HEK293 (cell line): ENCODE measurements around the gene SRR.

Source experiments
- AEBP2 ChIP-seq: fragments of 450-650 bp; formaldehyde crosslinking; IDR thresholded peaks from 2 replicates; pipeline ENCODE4 v1.5.1; 2016; ENCODE audit warnings: missing biosample characterization, missing genetic modification characterization, borderline replicate concordance
- GLIS1 ChIP-seq: fragments of 450-650 bp; formaldehyde crosslinking; IDR thresholded peaks from 2 replicates; pipeline ENCODE4 v1.5.1; 2016; ENCODE audit warnings: missing biosample characterization, missing genetic modification characterization
- HOXA7 ChIP-seq: sonication (generic); formaldehyde crosslinking; IDR thresholded peaks from 2 replicates; pipeline ENCODE4 v1.8.1; 2022; ENCODE audit warnings: missing genetic modification reagents, borderline replicate concordance
- HOXC10 ChIP-seq: sonication (generic); formaldehyde crosslinking; IDR thresholded peaks from 2 replicates; pipeline ENCODE4 v1.8.1; 2023; ENCODE audit warnings: mild to moderate bottlenecking, missing genetic modification reagents
- INSM2 ChIP-seq: fragments of 450-650 bp; formaldehyde crosslinking; IDR thresholded peaks from 2 replicates; pipeline ENCODE4 v1.5.1; 2016; ENCODE audit warnings: missing biosample characterization, missing genetic modification characterization
- KLF8 ChIP-seq: fragments of 450-650 bp; formaldehyde crosslinking; IDR thresholded peaks from 2 replicates; pipeline ENCODE4 v1.5.1; 2016; ENCODE audit warnings: missing biosample characterization, missing genetic modification characterization
- PRDM10 ChIP-seq: fragments of 450-650 bp; formaldehyde crosslinking; IDR thresholded peaks from 2 replicates; pipeline ENCODE4 v1.5.1; 2016; ENCODE audit warnings: missing biosample characterization, missing genetic modification characterization
- RBAK ChIP-seq: fragments of 450-650 bp; formaldehyde crosslinking; IDR thresholded peaks from 2 replicates; pipeline ENCODE4 v1.5.1; 2016; ENCODE audit warnings: missing biosample characterization, missing genetic modification characterization
- REST ChIP-seq: fragments of 450-650 bp; formaldehyde crosslinking; IDR thresholded peaks from 2 replicates; pipeline ENCODE4 v1.5.1; 2016; ENCODE audit warnings: missing biosample characterization, missing genetic modification characterization
- TRIM28 ChIP-seq: IDR thresholded peaks from 2 replicates; pipeline ENCODE4 v1.6.1; 2011; ENCODE audit warnings: low read length, control low read depth, borderline replicate concordance
- ZBTB1 ChIP-seq: fragments of 450-650 bp; formaldehyde crosslinking; IDR thresholded peaks from 2 replicates; pipeline ENCODE4 v1.5.1; 2016; ENCODE audit warnings: missing biosample characterization, missing genetic modification characterization
- ZBTB8A ChIP-seq: fragments of 450-650 bp; formaldehyde crosslinking; IDR thresholded peaks from 2 replicates; pipeline ENCODE4 v1.5.1; 2016; ENCODE audit warnings: missing biosample characterization, missing genetic modification characterization
- ZNF174 ChIP-seq: fragments of 450-650 bp; formaldehyde crosslinking; IDR thresholded peaks from 2 replicates; pipeline ENCODE4 v1.5.0; 2017; ENCODE audit warnings: missing biosample characterization, mild to moderate bottlenecking, missing genetic modification characterization
- ZNF248 ChIP-seq: fragments of 450-650 bp; formaldehyde crosslinking; IDR thresholded peaks from 2 replicates; pipeline ENCODE4 v1.5.1; 2017; ENCODE audit warnings: missing biosample characterization, missing genetic modification characterization
- ZNF335 ChIP-seq: fragments of 450-650 bp; formaldehyde crosslinking; conservative IDR thresholded peaks from 2 replicates; pipeline ENCODE4 v1.5.1; 2016; ENCODE audit warnings: missing biosample characterization, missing genetic modification characterization
- ZNF341 ChIP-seq: fragments of 450-650 bp; formaldehyde crosslinking; IDR thresholded peaks from 2 replicates; pipeline ENCODE4; 2016; ENCODE audit warnings: low read depth, missing biosample characterization, missing genetic modification characterization
- ZNF449 ChIP-seq: fragments of 450-650 bp; formaldehyde crosslinking; IDR thresholded peaks from 2 replicates; pipeline ENCODE4 v1.5.1; 2017; ENCODE audit warnings: missing biosample characterization, mild to moderate bottlenecking, missing genetic modification characterization, moderate library complexity
- ZNF488 ChIP-seq: fragments of 450-650 bp; formaldehyde crosslinking; IDR thresholded peaks from 2 replicates; pipeline ENCODE4 v1.5.1; 2016; ENCODE audit warnings: missing biosample characterization, missing genetic modification characterization
- ZNF501 ChIP-seq: fragments of 450-650 bp; formaldehyde crosslinking; IDR thresholded peaks from 2 replicates; pipeline ENCODE4 v1.5.1; 2016; ENCODE audit warnings: missing biosample characterization, missing genetic modification characterization
- ZNF521 ChIP-seq: fragments of 450-650 bp; formaldehyde crosslinking; IDR thresholded peaks from 2 replicates; pipeline ENCODE4 v1.5.1; 2017; ENCODE audit warnings: missing biosample characterization, mild to moderate bottlenecking, missing genetic modification characterization
- ZNF600 ChIP-seq: fragments of 450-650 bp; formaldehyde crosslinking; IDR thresholded peaks from 2 replicates; pipeline ENCODE4 v1.5.1; 2016; ENCODE audit warnings: missing biosample characterization, missing genetic modification characterization
- ZNF623 ChIP-seq: fragments of 450-650 bp; formaldehyde crosslinking; IDR thresholded peaks from 2 replicates; pipeline ENCODE4 v1.5.1; 2016; ENCODE audit warnings: missing biosample characterization, missing genetic modification characterization
- ZNF626 ChIP-seq: fragments of 450-650 bp; sonication (Bioruptor Pico); formaldehyde crosslinking; IDR thresholded peaks from 2 replicates; pipeline ENCODE4 v1.5.1; 2018; ENCODE audit warnings: missing biosample characterization, missing genetic modification characterization, inconsistent platforms
- ZNF670 ChIP-seq: fragments of 450-650 bp; formaldehyde crosslinking; IDR thresholded peaks from 2 replicates; pipeline ENCODE4 v1.5.1; 2016; ENCODE audit warnings: missing biosample characterization, missing genetic modification characterization, low read depth
- ZNF701 ChIP-seq: fragments of 450-650 bp; formaldehyde crosslinking; IDR thresholded peaks from 2 replicates; pipeline ENCODE4 v1.5.1; 2016; ENCODE audit warnings: missing biosample characterization, missing genetic modification characterization
- ZNF768 ChIP-seq: fragments of 450-650 bp; formaldehyde crosslinking; IDR thresholded peaks from 2 replicates; pipeline ENCODE4 v1.5.1; 2018; ENCODE audit warnings: missing biosample characterization, mild to moderate bottlenecking, missing genetic modification characterization
- ZNF785 ChIP-seq: fragments of 450-650 bp; formaldehyde crosslinking; IDR thresholded peaks from 2 replicates; pipeline ENCODE4 v1.5.1; 2016; ENCODE audit warnings: missing biosample characterization, missing genetic modification characterization

Gene SRR

GRCh38 chr17:2336215-2336851 is 32.6 kb downstream of the SRR start, which contains the start of gene TSR1 (continued):
- TF ChIP-seq ZNF785 (no peak), REST (tag by site-specific recombination) (no peak), ZBTB8A (tag by site-specific recombination) (peak; percentile 98), ZNF623 (no peak; the same call in 1 of the 2 replicates), ZNF501 (tag by site-specific recombination) (peak; percentile 80; the same call in 1 of the 2 replicates), ZNF341 (peak; percentile 67), INSM2 (tag by site-specific recombination) (peak; percentile 5), ZBTB1 (tag by site-specific recombination) (no peak), AEBP2 (tag by site-specific recombination) (no peak), GLIS1 (tag by site-specific recombination) (peak; percentile 64), ZNF670 (no peak), ZNF626 (tag by site-specific recombination) (no peak), ZNF600 (tag by site-specific recombination) (peak; percentile 83; the same call in 1 of the 2 replicates), ZNF248 (tag by site-specific recombination) (no peak), PRDM10 (tag by site-specific recombination) (peak; percentile 79), ZNF768 (tag by site-specific recombination) (no peak), ZNF701 (tag by site-specific recombination) (no peak), KLF8 (tag by site-specific recombination) (0 out of 2 replicates have a peak, but pooled peaks have one; percentile 76), TRIM28 (peak; percentile 57; the same call in 1 of the 2 replicates), HOXA7 (CRISPR knock-in tag) (no peak), HOXC10 (CRISPR knock-in tag) (0 out of 2 replicates have a peak, but pooled peaks have one; percentile 69), ZNF335 (tag by site-specific recombination) (no peak), RBAK (tag by site-specific recombination) (no peak), ZNF488 (tag by site-specific recombination) (no peak), ZNF174 (no peak), ZNF521 (tag by site-specific recombination) (no peak), ZNF449 (tag by site-specific recombination) (no peak)
